Putamen (tissue), 1 donor: ENCODE measurements around the gene NYAP2.

ENCODE experiments used
- DNase-seq: peaks from one replicate; pipeline ENCODE4 v3.0.0-alpha.2; 2016; ENCODE audit warnings: low spot score

Gene NYAP2

GRCh38 chr2:225484751-225485150, 85.2 kb downstream of the NYAP2 start:
- no peak for DNase-seq

- DNase-seq, result peak; percentile 65
These were observed 86.7 kb downstream of the NYAP2 start for GRCh38 chr2:225486236-225486635.

GRCh38 chr2:225487878-225488416, 88.4 kb downstream of the NYAP2 start:
- no peak for DNase-seq

GRCh38 chr2:225488743-225489142, 89.2 kb downstream of the NYAP2 start:
- DNase-seq, result no peak

- peak; percentile 51 for DNase-seq
These were observed 94.0 kb downstream of the NYAP2 start for GRCh38 chr2:225493420-225494099.

- no peak for DNase-seq
These were observed 94.6 kb downstream of the NYAP2 start for GRCh38 chr2:225494100-225494459.

- no peak for DNase-seq
These were observed 96.2 kb downstream of the NYAP2 start for GRCh38 chr2:225495706-225496105.

GRCh38 chr2:225496568-225496967, 97.1 kb downstream of the NYAP2 start:
- no peak for DNase-seq

- DNase-seq, result no peak
These were observed 97.7 kb downstream of the NYAP2 start for GRCh38 chr2:225497166-225497565.

GRCh38 chr2:225501022-225501421, 101.5 kb downstream of the NYAP2 start:
- no peak for DNase-seq

- no peak for DNase-seq
These were observed 103.5 kb downstream of the NYAP2 start for GRCh38 chr2:225502971-225503370.

GRCh38 chr2:225510796-225511195, 111.3 kb downstream of the NYAP2 start:
- no peak for DNase-seq

- DNase-seq, result no peak
These were observed 113.0 kb downstream of the NYAP2 start for GRCh38 chr2:225512469-225512868.

GRCh38 chr2:225512876-225513540, 113.5 kb downstream of the NYAP2 start:
- no peak for DNase-seq

GRCh38 chr2:225515033-225515432, 115.5 kb downstream of the NYAP2 start:
- DNase-seq, result no peak

GRCh38 chr2:225526760-225527390, 127.4 kb downstream of the NYAP2 start:
- DNase-seq, result no peak

GRCh38 chr2:225531559-225531958, 132.0 kb downstream of the NYAP2 start:
- DNase-seq, result no peak

- DNase-seq, result no peak
These were observed 132.6 kb downstream of the NYAP2 start for GRCh38 chr2:225532096-225532495.

- no peak for DNase-seq
These were observed 134.5 kb downstream of the NYAP2 start for GRCh38 chr2:225534037-225534436.

GRCh38 chr2:225534697-225535096, 135.2 kb downstream of the NYAP2 start:
- DNase-seq, result no peak

- DNase-seq, result no peak
These were observed 136.5 kb downstream of the NYAP2 start for GRCh38 chr2:225536036-225536435.

GRCh38 chr2:225543626-225544025, 144.1 kb downstream of the NYAP2 start:
- DNase-seq, result no peak

- no peak for DNase-seq
These were observed 157.0 kb downstream of the NYAP2 start for GRCh38 chr2:225556461-225556860.
